ENCODE measurements around the gene CAPN2.
"Not testable (repeated sequence)": the region's sequence is repeated elsewhere in the genome, so short reads cannot be mapped to it uniquely, and the experiment has no call there.

Gene CAPN2

DNA sequence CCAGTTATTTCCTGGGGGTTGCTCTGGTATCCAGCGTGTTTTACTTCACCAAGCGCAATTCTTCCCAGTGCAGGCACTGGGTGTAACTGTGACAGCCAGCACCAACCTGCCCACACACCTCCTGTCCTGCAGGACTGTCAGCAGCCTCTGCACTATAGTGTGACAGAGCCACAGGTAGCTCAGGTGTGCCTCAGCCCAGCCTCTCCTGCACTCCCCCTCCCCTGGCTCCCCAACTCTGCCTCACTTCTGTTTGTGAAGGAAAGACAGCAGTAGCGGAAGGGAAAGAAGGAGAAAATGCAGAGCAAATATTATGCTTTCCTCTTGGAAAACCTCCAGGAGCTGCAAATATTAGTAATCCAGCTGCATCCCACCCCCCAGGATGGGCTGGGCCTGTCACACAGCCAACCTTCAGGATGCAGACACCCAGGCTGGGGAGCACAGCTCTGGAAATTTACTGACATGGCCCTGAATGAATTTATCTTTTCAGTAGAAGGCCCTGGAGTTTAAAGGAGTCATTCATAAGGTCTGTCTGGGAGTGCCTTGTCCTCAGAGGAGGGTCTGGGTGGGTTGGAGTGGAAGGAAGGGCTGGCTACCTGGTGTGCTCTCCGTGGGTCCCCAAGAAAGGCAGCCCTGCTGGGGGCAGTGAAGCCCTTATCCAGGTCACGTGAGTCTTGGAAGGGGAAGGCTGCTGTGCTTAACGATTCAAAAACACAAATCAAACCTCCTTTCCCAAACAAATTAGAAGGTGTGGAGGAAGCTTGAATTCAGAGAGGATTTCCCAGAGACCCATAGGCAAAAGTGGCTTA is 20.9 kb downstream of the CAPN2 start:
- Mint-ChIP-seq H3K27ac (no peak overlapping the region), H3K27me3 (no peaks in the 10 kb centered on the region), H3K4me3 (no peak overlapping the region), H3K36me3 (peaks cover 0 to 4% of the 10 kb centered on the region in 2 donors), H3K9me3 (no peaks in the 10 kb centered on the region), H3K4me1 (peaks cover 13 to 17% of the 10 kb centered on the region in 2 donors)
- DNase-seq (no peak), ATAC-seq (replicated peaks) (no peak)

DNA sequence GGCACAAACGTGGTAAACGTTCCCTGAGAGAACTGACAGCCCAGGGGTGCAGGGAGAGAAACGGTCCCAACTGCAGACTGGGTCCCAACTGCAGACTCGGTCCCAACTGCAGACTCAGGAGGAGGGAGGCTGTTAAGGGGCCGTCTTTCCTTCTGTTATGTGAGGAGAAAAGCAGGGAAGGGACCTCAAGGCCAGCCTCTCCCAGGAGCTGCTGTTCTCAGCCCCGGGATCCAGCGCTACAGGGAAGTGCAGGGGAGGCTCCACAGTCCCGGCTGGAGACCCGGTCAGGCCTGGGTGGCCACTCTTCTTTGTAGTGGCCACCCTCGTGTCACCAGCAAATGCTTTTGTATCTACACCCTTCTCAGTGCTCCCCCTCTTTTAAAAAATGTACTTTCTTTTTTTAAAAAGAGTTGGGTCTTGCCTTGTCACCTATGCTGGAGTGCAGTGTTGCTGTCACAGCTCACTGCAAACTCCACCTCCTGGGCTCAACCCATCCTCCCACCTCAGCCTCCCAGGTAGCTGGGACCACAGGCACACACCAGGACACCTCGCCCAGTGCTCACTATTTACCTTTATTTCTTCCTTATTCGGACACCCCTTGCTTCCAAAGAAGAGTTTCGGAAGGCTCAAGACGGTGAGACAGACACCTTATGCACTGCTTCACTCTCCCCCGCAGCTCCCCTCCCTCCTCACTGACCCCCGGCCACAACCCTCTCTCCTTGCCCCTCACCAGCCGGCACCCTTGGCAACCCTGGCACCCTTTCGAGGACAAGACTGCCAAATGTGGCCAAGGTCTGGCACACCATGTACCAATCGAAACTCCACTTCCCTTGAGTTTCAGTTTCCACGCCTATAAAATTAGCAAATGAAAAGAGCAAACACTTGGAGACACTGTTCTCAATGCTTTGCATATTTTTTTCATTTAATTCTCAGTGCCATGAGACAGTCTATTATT is 21.8 kb downstream of the CAPN2 start:
- Mint-ChIP-seq H3K27ac (no peak overlapping the region), H3K36me3 (peaks cover 0 to 5% of the 10 kb centered on the region in 2 donors), H3K27me3 (no peaks in the 10 kb centered on the region), H3K4me3 (no peak overlapping the region), H3K4me1 (peaks cover 10 to 11% of the 10 kb centered on the region in 2 donors), H3K9me3 (no peaks in the 10 kb centered on the region)
- no peak for DNase-seq
- ATAC-seq (replicated peaks) = no peak

DNA sequence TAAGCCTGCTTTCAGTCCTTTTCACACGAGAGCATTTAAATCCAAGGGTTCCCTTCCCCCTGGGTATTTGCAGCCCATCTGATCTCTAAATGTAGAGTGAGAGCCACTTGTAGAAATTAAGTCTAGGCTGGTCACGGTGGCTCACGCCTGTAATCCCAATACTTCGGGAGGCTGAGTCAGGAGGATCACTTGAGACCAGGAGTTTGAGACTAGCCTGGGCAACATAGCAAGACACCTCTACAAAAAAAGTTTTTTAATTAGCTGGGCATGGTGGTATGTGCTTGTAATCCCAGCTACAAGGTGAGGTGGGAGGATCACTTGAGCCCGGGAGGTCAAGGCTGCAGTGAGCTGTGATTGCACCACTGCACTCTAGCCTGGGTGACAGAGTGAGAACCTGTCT is 24.3 kb downstream of the CAPN2 start:
- not testable (repeated sequence) for H3K4me3 Mint-ChIP-seq; H3K9me3 Mint-ChIP-seq; DNase-seq; H3K36me3 Mint-ChIP-seq; H3K27ac Mint-ChIP-seq; ATAC-seq (replicated peaks); H3K27me3 Mint-ChIP-seq; H3K4me1 Mint-ChIP-seq

DNA sequence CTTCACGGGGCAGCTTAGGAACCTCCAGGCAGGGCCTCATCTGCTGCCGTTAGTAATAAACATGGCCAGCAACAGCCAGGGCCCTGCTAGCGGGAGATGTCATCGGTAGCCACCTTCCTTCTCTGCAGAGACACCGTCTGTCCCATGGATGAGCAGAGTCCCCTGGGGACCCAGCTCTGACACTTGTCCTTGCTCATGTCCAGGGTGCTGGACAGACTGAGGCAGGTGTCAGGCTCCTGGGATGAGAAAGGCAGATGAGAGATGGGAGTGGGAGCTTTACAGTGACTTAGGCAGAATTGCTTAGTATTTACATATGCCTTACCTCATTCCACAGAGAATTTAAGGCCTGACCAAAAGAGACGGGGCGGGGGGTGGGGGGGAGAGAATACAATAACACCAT is 25.0 kb downstream of the CAPN2 start:
- no peak overlapping the region for H3K4me3 Mint-ChIP-seq
- no peaks in the 10 kb centered on the region for H3K27me3 Mint-ChIP-seq
- H3K4me1 Mint-ChIP-seq = no peaks in the 10 kb centered on the region
- peaks cover 0 to 1% of the 10 kb centered on the region in 2 donors for H3K36me3 Mint-ChIP-seq
- DNase-seq = no peak
- ATAC-seq (replicated peaks) = no peak
- H3K27ac Mint-ChIP-seq = no peak overlapping the region
- no peaks in the 10 kb centered on the region for H3K9me3 Mint-ChIP-seq

DNA sequence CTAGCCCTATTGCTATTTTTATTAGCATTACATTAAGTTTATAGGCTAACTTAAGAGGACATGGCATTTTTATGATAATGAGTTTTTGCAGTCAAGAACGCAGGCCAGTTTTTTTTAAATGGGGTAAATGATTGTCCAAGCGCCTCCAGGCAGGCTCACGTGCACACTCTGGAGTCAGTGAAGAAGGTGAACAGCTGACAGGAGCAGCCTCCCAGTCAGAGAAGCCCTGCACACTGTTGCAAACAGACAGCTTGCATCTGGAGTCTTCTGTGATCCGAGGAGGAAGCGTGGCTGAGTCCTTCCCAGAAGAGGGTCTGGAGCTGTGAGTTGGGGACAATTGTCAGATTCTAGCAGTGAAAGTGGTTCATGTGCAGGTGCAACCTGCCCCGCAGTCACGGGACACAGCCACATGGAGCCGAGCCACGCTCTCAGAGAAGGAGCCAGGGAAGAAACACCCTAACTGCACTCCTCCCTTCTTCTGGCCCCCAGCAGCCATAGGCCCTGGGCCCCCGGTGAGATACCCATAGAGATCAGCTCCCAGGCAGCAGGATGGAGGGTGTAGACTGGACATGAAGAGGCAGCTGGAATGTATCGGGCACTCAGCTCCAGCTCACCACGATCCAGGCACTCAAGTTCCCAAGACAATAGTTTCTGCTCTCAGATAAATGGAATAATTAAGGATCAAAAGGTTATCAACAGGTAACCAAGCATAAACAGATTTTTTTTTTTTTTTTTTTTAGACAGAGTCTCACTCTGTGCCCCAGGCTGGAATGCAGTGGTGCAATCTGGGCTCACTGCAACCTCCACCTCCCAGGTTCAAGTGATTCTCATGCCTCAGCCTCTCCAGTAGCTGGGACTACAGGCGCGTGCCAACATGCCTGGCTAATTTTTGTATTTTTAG is 26.4 kb downstream of the CAPN2 start:
- ATAC-seq (replicated peaks) = no peak
- no peaks in the 10 kb centered on the region for H3K9me3 Mint-ChIP-seq
- no peaks in the 10 kb centered on the region for H3K27me3 Mint-ChIP-seq
- no peak overlapping the region for H3K4me3 Mint-ChIP-seq
- H3K36me3 Mint-ChIP-seq = peaks cover 0 to 1% of the 10 kb centered on the region in 2 donors
- no peak for DNase-seq
- H3K4me1 Mint-ChIP-seq = no peaks in the 10 kb centered on the region
- no peak overlapping the region for H3K27ac Mint-ChIP-seq

DNA sequence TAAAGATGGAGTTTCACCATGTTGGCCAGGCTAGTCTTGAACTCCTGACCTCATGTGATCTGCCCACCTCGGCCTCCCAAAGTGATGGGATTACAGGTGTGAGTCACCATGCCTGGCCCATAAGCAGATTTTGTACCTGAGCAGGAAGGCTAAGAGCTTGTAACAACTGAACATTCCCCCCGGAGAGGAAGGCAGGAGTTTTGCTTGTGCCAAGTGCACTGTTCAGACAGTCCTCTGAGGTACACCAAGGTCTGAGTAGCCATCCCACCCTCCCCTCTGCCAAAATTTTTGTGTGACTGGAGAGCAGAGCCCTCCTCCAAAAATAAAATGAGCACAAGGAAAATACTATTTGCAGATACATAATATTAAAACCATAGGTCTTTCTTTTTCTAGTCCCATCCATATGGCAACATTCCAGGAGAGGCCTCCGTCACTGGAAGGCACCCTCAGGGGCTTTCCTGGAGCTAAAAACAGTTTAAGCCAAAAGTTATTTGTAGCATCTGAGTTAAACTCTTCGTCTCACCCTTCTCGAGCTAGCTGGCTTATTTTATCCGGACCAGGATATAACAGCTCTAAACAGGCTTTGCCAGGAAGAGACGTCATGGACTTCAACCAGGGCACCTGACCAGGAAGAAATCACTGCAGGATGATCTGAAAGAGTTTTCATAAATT is 27.2 kb downstream of the CAPN2 start:
- DNase-seq (no peak), ATAC-seq (replicated peaks) (no peak)
- H3K4me3 Mint-ChIP-seq = no peak overlapping the region
- H3K4me1 Mint-ChIP-seq = no peaks in the 10 kb centered on the region
- H3K27ac Mint-ChIP-seq = no peak overlapping the region
- no peaks in the 10 kb centered on the region for H3K9me3 Mint-ChIP-seq
- no peaks in the 10 kb centered on the region for H3K27me3 Mint-ChIP-seq
- peaks cover 0 to 3% of the 10 kb centered on the region in 2 donors for H3K36me3 Mint-ChIP-seq

DNA sequence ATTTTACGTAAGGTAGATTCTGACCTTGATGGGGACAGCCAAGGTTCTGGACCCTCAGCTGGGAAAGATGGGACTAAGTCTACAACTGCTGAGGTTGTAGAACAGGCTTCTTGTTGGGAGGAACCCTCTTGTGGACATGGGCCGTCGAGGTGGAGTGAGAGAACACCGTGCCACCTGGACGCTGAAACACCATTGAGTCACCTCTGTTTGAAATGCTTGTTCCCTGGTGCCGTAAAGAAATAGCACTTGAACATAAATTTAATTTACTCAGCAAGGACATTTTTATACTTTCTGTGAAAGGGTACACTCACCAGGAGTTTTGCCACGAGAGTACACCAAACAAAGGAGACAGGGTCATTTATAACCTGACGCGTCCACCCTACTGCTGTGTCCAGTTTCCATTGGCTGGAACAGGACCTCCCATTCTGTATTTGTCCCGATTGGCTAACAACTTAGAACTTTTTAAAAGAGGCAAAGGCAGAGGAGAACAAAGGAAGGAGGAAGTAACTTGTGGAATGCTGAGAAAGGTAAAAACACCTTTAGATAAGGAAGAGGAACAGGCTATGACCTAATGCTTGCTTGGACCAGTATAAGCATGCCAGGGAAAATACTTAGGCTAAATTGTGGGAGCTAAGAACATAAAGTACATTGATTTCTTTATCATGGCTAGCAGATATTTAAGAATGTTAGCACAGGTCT is 27.8 kb downstream of the CAPN2 start:
- not testable (repeated sequence) for H3K9me3 Mint-ChIP-seq, H3K27me3 Mint-ChIP-seq, DNase-seq

DNA sequence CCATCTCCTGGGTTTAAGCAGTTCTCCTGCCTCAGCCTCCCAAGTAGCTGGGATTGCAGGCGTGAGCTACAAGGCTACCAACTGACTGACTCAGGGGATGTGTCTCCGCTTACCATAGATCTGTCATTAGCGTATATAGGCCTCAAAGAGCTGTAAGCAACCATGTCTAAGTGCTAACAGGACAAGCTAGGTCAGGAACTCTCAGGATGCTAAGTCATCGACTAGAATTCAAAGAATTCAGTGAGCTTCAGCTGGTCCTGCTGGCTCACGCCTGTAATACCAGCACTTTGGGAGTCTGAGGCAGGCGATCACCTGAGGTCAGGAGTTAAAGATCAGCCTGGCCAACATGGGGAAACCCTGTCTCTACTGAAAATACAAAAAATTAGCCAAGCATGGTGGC is 29.5 kb downstream of the CAPN2 start:
- H3K27me3 Mint-ChIP-seq = no peaks in the 10 kb centered on the region
- no peaks in the 10 kb centered on the region for H3K4me1 Mint-ChIP-seq
- no peak overlapping the region for H3K4me3 Mint-ChIP-seq
- no peaks in the 10 kb centered on the region for H3K9me3 Mint-ChIP-seq
- no peak overlapping the region for H3K27ac Mint-ChIP-seq
- DNase-seq (no peak), ATAC-seq (replicated peaks) (no peak)
- H3K36me3 Mint-ChIP-seq = peaks cover 0 to 4% of the 10 kb centered on the region in 2 donors

More for the DNA sequence above, 27.8 kb downstream of the CAPN2 start:
- not testable (repeated sequence) for H3K4me3 Mint-ChIP-seq; H3K36me3 Mint-ChIP-seq; ATAC-seq (replicated peaks); H3K27ac Mint-ChIP-seq; H3K4me1 Mint-ChIP-seq

DNA sequence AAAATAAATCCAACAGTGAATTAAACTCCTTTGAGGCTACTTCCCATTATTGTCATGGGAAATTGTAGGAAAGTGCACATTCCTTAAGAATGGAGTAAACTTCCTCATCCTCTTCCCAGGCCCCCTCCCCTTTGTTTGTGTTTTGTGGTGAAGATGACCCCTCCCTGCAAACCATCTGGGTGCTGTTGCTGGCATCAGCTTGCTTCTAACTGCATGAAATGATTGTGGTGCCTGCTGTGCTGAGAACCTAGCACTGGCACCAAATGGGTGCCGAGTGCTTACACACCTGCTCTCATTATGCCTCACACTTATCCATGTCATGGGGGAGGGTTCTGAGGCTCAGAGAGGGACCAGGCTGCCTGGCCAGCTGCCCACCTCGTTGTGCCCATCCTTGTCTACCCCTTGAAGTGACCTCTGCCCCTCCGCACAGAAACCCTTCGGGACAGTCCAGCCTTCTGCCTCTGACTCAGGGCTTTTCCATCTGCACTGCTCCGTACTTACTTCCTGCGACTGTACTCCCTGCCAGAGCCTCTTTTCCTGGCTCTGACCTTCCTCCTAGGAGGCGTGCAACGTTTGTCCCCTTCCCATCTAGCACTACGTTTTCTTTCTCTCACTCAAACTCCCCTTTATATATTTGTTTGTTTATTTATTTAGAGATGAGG is 30.6 kb downstream of the CAPN2 start:
- Mint-ChIP-seq H3K4me1 (no peaks in the 10 kb centered on the region), H3K27ac (no peak overlapping the region), H3K27me3 (no peaks in the 10 kb centered on the region), H3K36me3 (peaks cover 4 to 6% of the 10 kb centered on the region in 2 donors), H3K4me3 (no peak overlapping the region), H3K9me3 (no peaks in the 10 kb centered on the region)
- DNase-seq (no peak), ATAC-seq (replicated peaks) (no peak)

DNA sequence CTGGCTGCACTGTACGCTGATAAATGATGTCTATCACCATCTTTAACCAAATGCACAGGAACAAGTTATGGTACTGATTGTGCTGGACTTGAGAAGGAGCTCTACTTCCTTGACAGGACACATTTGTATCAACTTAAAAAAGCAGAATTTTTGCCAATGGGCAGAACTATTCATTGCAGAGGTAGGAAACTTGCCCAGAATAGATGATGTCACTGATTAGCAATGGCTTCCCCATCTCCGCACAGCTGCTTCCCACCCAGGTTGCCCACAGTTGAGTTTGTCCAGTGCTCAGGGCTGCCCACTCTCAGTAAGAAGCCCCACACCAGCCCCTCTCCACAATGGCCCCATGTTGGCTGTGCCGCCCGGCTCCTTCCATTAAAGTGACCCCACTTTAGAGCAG is 33.4 kb downstream of the CAPN2 start:
- no peak for DNase-seq
- ATAC-seq (replicated peaks) = no peak
- H3K27ac Mint-ChIP-seq = no peak overlapping the region
- H3K4me1 Mint-ChIP-seq = peaks cover 0 to 6% of the 10 kb centered on the region in 2 donors
- no peaks in the 10 kb centered on the region for H3K27me3 Mint-ChIP-seq
- H3K36me3 Mint-ChIP-seq = peaks cover 2 to 6% of the 10 kb centered on the region in 2 donors
- H3K9me3 Mint-ChIP-seq = no peaks in the 10 kb centered on the region
- no peak overlapping the region for H3K4me3 Mint-ChIP-seq

DNA sequence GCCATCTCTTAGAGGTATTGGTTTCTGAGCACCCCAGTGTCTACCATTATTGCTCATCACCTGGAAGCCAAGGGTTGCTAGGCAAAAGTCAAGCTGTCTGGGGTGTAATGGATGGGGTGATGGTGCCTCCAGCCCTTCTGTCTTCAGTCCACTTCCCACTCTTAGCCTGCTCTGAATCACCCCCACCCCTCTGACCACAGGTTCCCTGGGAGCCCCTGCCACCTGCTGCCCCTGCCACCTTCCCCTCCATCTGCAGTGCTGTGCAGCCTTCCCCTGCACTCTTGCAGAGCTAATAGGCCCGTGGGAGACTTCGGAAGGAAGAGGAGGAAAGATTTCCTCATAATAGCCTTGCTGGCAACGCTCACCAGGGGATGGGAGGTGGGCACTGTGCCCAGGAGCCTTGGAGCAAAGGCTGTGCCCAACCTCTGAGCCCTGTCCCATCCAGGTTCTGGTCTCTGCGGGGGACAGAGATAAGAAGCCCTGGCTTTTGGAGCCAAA is 35.5 kb downstream of the CAPN2 start:
- DNase-seq = no peak
- no peak overlapping the region for H3K27ac Mint-ChIP-seq
- H3K9me3 Mint-ChIP-seq = no peaks in the 10 kb centered on the region
- ATAC-seq (replicated peaks) = no peak
- peak overlapping the region in 1 of 2 donors; percentile 5 for H3K4me3 Mint-ChIP-seq
- peaks cover 2 to 12% of the 10 kb centered on the region in 2 donors for H3K36me3 Mint-ChIP-seq
- peaks cover 0 to 6% of the 10 kb centered on the region in 2 donors for H3K4me1 Mint-ChIP-seq
- no peaks in the 10 kb centered on the region for H3K27me3 Mint-ChIP-seq

DNA sequence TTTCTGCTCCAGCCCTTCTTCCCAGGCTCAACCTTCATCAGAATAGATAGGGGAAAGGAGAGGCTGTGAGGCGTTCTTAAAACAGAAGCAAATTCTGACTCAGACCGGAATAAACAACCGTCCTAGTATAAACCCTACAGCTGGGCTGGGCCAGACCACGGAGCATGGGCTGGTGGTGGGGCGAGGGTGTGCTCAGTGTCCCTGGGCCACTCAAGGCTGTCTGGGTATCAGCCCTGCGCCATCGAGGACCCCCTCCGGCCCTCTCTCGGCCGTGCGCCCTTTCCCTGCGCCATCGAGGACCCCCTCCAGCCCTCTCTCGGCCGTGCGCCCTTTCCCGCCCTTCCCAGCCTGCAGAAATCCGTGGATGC is 36.0 kb downstream of the CAPN2 start:
- peaks cover 0 to 6% of the 10 kb centered on the region in 2 donors for H3K4me1 Mint-ChIP-seq

More for the DNA sequence above, 36.0 kb downstream of the CAPN2 start:
- peak overlapping the region; percentile 83 to 84 for H3K4me3 Mint-ChIP-seq
- H3K27me3 Mint-ChIP-seq = no peaks in the 10 kb centered on the region
- no peak overlapping the region for H3K27ac Mint-ChIP-seq
- peaks cover 2 to 15% of the 10 kb centered on the region in 2 donors for H3K36me3 Mint-ChIP-seq
- ATAC-seq (replicated peaks) = peak; percentile 57
- no peaks in the 10 kb centered on the region for H3K9me3 Mint-ChIP-seq
- DNase-seq = no peak
